HG02970 (cell line): Measurements from ENCODE around the gene CUX1.
"Not testable (repeated sequence)": the region's sequence is repeated elsewhere in the genome, so short reads cannot be mapped to it uniquely, and the experiment has no call there.

Experiments used
- ATAC-seq: cut with Tn5 transposase; IDR thresholded peaks from one replicate; pipeline ENCODE4 v1.9.1; 2021; ENCODE audit warnings: mild to moderate bottlenecking, moderate library complexity, moderate number of reproducible peaks; ENCODE audit not compliant: unreplicated experiment, low FRiP score

Gene CUX1

GRCh38 chr7:102115181-102115580 is 297.8 kb downstream of the CUX1 start:
- no peak for ATAC-seq

GRCh38 chr7:102115931-102116330 is 298.5 kb downstream of the CUX1 start:
- ATAC-seq: no peak

GRCh38 chr7:102117743-102118142 is 300.3 kb downstream of the CUX1 start:
- no peak for ATAC-seq

GRCh38 chr7:102119213-102119651 is 301.8 kb downstream of the CUX1 start:
- ATAC-seq: no peak

- ATAC-seq: no peak
These were observed 302.5 kb downstream of the CUX1 start for GRCh38 chr7:102119925-102120324.

GRCh38 chr7:102120666-102121195 is 303.3 kb downstream of the CUX1 start:
- ATAC-seq: no peak

- ATAC-seq: no peak
These were observed 304.6 kb downstream of the CUX1 start for GRCh38 chr7:102122026-102122425.

- no peak for ATAC-seq
These were observed 307.7 kb downstream of the CUX1 start for GRCh38 chr7:102125127-102125596.

- ATAC-seq: no peak
These were observed 310.9 kb downstream of the CUX1 start for GRCh38 chr7:102128303-102128702.

- ATAC-seq: no peak
These were observed 312.4 kb downstream of the CUX1 start for GRCh38 chr7:102129636-102130370.

GRCh38 chr7:102132209-102132752 is 314.9 kb downstream of the CUX1 start:
- ATAC-seq: no peak

GRCh38 chr7:102138676-102139075 is 321.2 kb downstream of the CUX1 start:
- no peak for ATAC-seq

- no peak for ATAC-seq
These were observed 323.5 kb downstream of the CUX1 start for GRCh38 chr7:102140952-102141370.

- not testable (repeated sequence) for ATAC-seq
These were observed 325.0 kb downstream of the CUX1 start for GRCh38 chr7:102142433-102142832.

GRCh38 chr7:102146122-102146521 is 328.7 kb downstream of the CUX1 start:
- ATAC-seq: no peak

GRCh38 chr7:102147008-102147407 is 329.6 kb downstream of the CUX1 start:
- ATAC-seq: no peak

- no peak for ATAC-seq
These were observed 331.4 kb downstream of the CUX1 start for GRCh38 chr7:102148799-102149198.

- ATAC-seq: no peak
These were observed 332.0 kb downstream of the CUX1 start for GRCh38 chr7:102149416-102149815.

- ATAC-seq: no peak
These were observed 332.8 kb downstream of the CUX1 start for GRCh38 chr7:102150266-102150665.

GRCh38 chr7:102152672-102153598 is 335.5 kb downstream of the CUX1 start:
- ATAC-seq: no peak

- no peak for ATAC-seq
These were observed 336.1 kb downstream of the CUX1 start for GRCh38 chr7:102153599-102153946.
